IPS DF 6.9 (cell line): ENCODE measurements around the gene SPDYE18.
"Not testable (repeated sequence)": the region's sequence is repeated elsewhere in the genome, so short reads cannot be mapped to it uniquely, and the experiment has no call there.

Experiments
- DNase-seq: peaks from one replicate; pipeline ENCODE4 v3.0.0-alpha.2; 2013; ENCODE audit warnings: low read depth, low spot score
- H3K27ac ChIP-seq: one replicate; pipeline ENCODE4 v1.5.1; 2013; ENCODE audit warnings: low read length, control low read depth
- H3K27me3 ChIP-seq: 2 replicates; pipeline ENCODE4 v1.6.1; 2013; ENCODE audit warnings: mild to moderate bottlenecking, low read length; ENCODE audit not compliant: control insufficient read depth, insufficient read depth
- H3K36me3 ChIP-seq: 2 replicates; pipeline ENCODE4 v1.6.1; 2013; ENCODE audit warnings: low read length; ENCODE audit not compliant: control insufficient read depth, insufficient read depth
- H3K4me1 ChIP-seq: 2 replicates; pipeline ENCODE4 v1.6.1; 2013; ENCODE audit warnings: low read length; ENCODE audit not compliant: control insufficient read depth, insufficient read depth
- H3K4me3 ChIP-seq: 2 replicates; pipeline ENCODE4 v1.5.1; 2013; ENCODE audit warnings: mild to moderate bottlenecking, low read length
- H3K9me3 ChIP-seq: 2 replicates; pipeline ENCODE4 v1.6.1; 2013; ENCODE audit warnings: low read length, inconsistent platforms; ENCODE audit not compliant: control insufficient read depth, insufficient read depth
- WGBS: extraction: QIAGEN DNeasy Blood & Tissue Kit; methylation state at CpG from one replicate; pipeline ENCODE4 v1.1.7; 2013; ENCODE audit warnings: mixed read lengths, missing lambda C conversion rate; ENCODE audit not compliant: insufficient read length, insufficient coverage; 5-methylcytosine and 5-hydroxymethylcytosine counted together

SPDYE18 gene

GRCh38 chr7:77006127-77007110, 55.9 kb downstream of the SPDYE18 start:
- H3K27me3 ChIP-seq, H3K27ac ChIP-seq, H3K4me3 ChIP-seq, H3K4me1 ChIP-seq, H3K9me3 ChIP-seq, DNase-seq, H3K36me3 ChIP-seq: not testable (repeated sequence)
- WGBS, result no CpG with 5 or more reads among the region's 22 CpGs

GRCh38 chr7:77005461-77006057, 56.8 kb downstream of the SPDYE18 start:
- H3K4me1 ChIP-seq, H3K4me3 ChIP-seq, H3K36me3 ChIP-seq, H3K27me3 ChIP-seq, H3K27ac ChIP-seq, H3K9me3 ChIP-seq, DNase-seq: not testable (repeated sequence)
- WGBS, result no CpG with 5 or more reads among the region's 27 CpGs

- H3K27me3 ChIP-seq, H3K9me3 ChIP-seq, H3K4me1 ChIP-seq, H3K36me3 ChIP-seq, H3K27ac ChIP-seq, DNase-seq, H3K4me3 ChIP-seq: not testable (repeated sequence)
- WGBS, result no CpG with 5 or more reads among the region's 18 CpGs
These were observed 58.2 kb downstream of the SPDYE18 start for GRCh38 chr7:77004151-77004550.

- H3K9me3 ChIP-seq, H3K36me3 ChIP-seq, H3K27me3 ChIP-seq, H3K27ac ChIP-seq, H3K4me3 ChIP-seq, DNase-seq, H3K4me1 ChIP-seq: not testable (repeated sequence)
- no CpG with 5 or more reads among the region's 10 CpGs for WGBS
These were observed 59.1 kb downstream of the SPDYE18 start for GRCh38 chr7:77003241-77003640.

GRCh38 chr7:77002678-77003233, 59.6 kb downstream of the SPDYE18 start:
- not testable (repeated sequence) for H3K27ac ChIP-seq, H3K9me3 ChIP-seq, H3K27me3 ChIP-seq, H3K4me3 ChIP-seq, DNase-seq, H3K36me3 ChIP-seq, H3K4me1 ChIP-seq
- no CpG with 5 or more reads among the region's 21 CpGs for WGBS

GRCh38 chr7:77002104-77002503, 60.3 kb downstream of the SPDYE18 start:
- not testable (repeated sequence) for H3K36me3 ChIP-seq, H3K27ac ChIP-seq, H3K4me1 ChIP-seq, H3K4me3 ChIP-seq, H3K27me3 ChIP-seq, H3K9me3 ChIP-seq, DNase-seq
- no CpG with 5 or more reads among the region's 15 CpGs for WGBS
